SK-N-MC (cell line): Measurements from ENCODE around the gene SON.

Source experiments
- EZH2 ChIP-seq: fragments of 200-600 bp; sonication (generic); IDR thresholded peaks from one replicate; pipeline ENCODE4 v1.6.1; 2017; ENCODE audit warnings: antibody characterized with exemption
- POLR2AphosphoS5 ChIP-seq: IDR thresholded peaks from 2 replicates; pipeline ENCODE4 v1.6.1; 2012; ENCODE audit warnings: mild to moderate bottlenecking, low read depth, low read length, borderline replicate concordance

DNA sequence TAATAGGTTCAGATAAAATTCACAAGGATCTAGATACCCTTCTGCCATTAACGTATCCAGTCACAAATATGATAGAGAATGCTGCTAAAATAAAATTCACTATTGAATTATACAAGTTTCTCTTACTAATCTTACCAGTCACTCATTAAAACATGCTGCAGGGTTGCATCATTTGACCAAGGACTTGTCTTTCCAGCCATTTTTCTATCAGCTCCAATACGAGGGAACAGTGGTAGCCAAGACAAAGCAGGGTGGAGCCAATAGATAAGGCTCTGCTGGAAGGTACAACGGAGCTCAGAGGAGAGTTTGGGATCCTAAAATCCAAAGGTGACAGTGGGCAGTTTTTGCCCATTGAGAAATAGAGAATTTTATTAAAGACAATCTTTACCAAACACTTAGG is 41.6 kb downstream of the SON start:
- no peak for TF ChIP-seq POLR2AphosphoS5
- TF ChIP-seq EZH2, result no peak
